CD14-positive monocyte (primary cell): ENCODE measurements around the gene STK33. TPM values are rescaled to one million over a fixed set of nuclear protein-coding genes. Genes with fewer than 3 reads are reported as not detected.

Experiments used
- DNase-seq, 3 donors: peaks; one replicate each; pipeline ENCODE4 v3.0.0-alpha.2; 2011 to 2022
- H2AFZ ChIP-seq: 2 replicates; pipeline ENCODE4 v1.6.0; 2012; ENCODE audit warnings: mild to moderate bottlenecking, low read depth, low read length, inconsistent platforms; ENCODE audit not compliant: insufficient read depth, poor library complexity, severe bottlenecking
- H3K27ac ChIP-seq, 2 donors: 1 replicate in 1 of 2; 2 replicates in 1 of 2; pipeline ENCODE4 v1.5.1; 2012 to 2013; ENCODE audit warnings: low read length in 2 of 2, control low read depth in 1 of 2, inconsistent platforms in 1 of 2, low read depth in 1 of 2, mild to moderate bottlenecking in 1 of 2
- H3K27me3 ChIP-seq, 2 donors: one replicate each; pipeline versions ENCODE4 v1.6.0 to v1.6.1; 2011 to 2013; ENCODE audit warnings: low read length in 2 of 2; ENCODE audit not compliant: control insufficient read depth in 2 of 2, insufficient read depth in 2 of 2
- H3K36me3 ChIP-seq, 2 donors: replicated peaks in 1 of 2; 1 replicate in 1 of 2; 2 replicates in 1 of 2; pipeline versions ENCODE4 v1.5.1 to v1.6.1; 2012 to 2013; ENCODE audit warnings: low read length in 2 of 2, control low read depth in 1 of 2, inconsistent platforms in 1 of 2, mild to moderate bottlenecking in 1 of 2; ENCODE audit not compliant: insufficient read depth in 2 of 2, control insufficient read depth in 1 of 2
- H3K4me1 ChIP-seq, 2 donors: 1 replicate in 1 of 2; 2 replicates in 1 of 2; pipeline versions ENCODE4 v1.5.1 to v1.6.1; 2012 to 2013; ENCODE audit warnings: low read length in 2 of 2, control low read depth in 1 of 2, inconsistent platforms in 1 of 2, mild to moderate bottlenecking in 1 of 2, moderate library complexity in 1 of 2; ENCODE audit not compliant: insufficient read depth in 2 of 2, control insufficient read depth in 1 of 2
- H3K4me2 ChIP-seq: replicated peaks from 2 replicates; pipeline ENCODE3; 2012; ENCODE audit warnings: low read length, moderate library complexity, mild to moderate bottlenecking; ENCODE audit not compliant: poor library complexity, severe bottlenecking; ENCODE audit errors: extremely low read depth
- H3K4me3 ChIP-seq, 3 experiments: fragments of 200-600 bp in 1 of 3; sonication (generic) in 1 of 3; replicated peaks in 1 of 3; 1 replicate in 2 of 3; 2 replicates in 1 of 3; pipeline ENCODE4 v1.5.1; 2011 to 2013; ENCODE audit warnings: low read length in 3 of 3, mild to moderate bottlenecking in 3 of 3, control low read depth in 2 of 3, low read depth in 2 of 3, inconsistent platforms in 1 of 3, moderate library complexity in 1 of 3
- H3K79me2 ChIP-seq: 2 replicates; pipeline ENCODE4 v1.6.0; 2012; ENCODE audit warnings: mild to moderate bottlenecking, control low read depth, inconsistent platforms, low read length, moderate library complexity; ENCODE audit not compliant: insufficient read depth
- H3K9ac ChIP-seq: 2 replicates; pipeline ENCODE4 v1.6.0; 2017; ENCODE audit warnings: low read length, mild to moderate bottlenecking; ENCODE audit not compliant: insufficient read depth, poor library complexity, severe bottlenecking
- H3K9me3 ChIP-seq, 2 donors: replicated peaks in 1 of 2; 1 replicate in 1 of 2; 2 replicates in 1 of 2; pipeline versions ENCODE4 v1.5.1 to v1.6.1; 2012 to 2013; ENCODE audit warnings: low read length in 2 of 2, control low read depth in 1 of 2; ENCODE audit not compliant: control insufficient read depth in 1 of 2, insufficient read depth in 1 of 2
- H4K20me1 ChIP-seq: 2 replicates; pipeline ENCODE4 v1.6.0; 2012; ENCODE audit warnings: mild to moderate bottlenecking, low read length, control low read depth, moderate library complexity; ENCODE audit not compliant: insufficient read depth
- H3K27ac Mint-ChIP-seq, 7 donors: one replicate each; pipeline ENCODE4 v1.8.0; 2020; ENCODE audit warnings: mild to moderate bottlenecking in 7 of 7, mixed read lengths in 7 of 7, moderate library complexity in 6 of 7, inconsistent platforms in 2 of 7
- H3K27me3 Mint-ChIP-seq, 3 donors: one replicate each; pipeline ENCODE4 v1.8.0; 2021 to 2022; ENCODE audit warnings: low read depth in 3 of 3, mild to moderate bottlenecking in 3 of 3, mixed read lengths in 3 of 3, moderate library complexity in 3 of 3, inconsistent platforms in 1 of 3
- H3K36me3 Mint-ChIP-seq, 2 donors: one replicate each; pipeline ENCODE4 v1.8.0; 2020; ENCODE audit warnings: mixed read lengths in 2 of 2, inconsistent platforms in 1 of 2, mild to moderate bottlenecking in 1 of 2
- H3K4me1 Mint-ChIP-seq: one replicate; pipeline ENCODE4 v1.8.0; 2020; ENCODE audit warnings: mild to moderate bottlenecking, mixed read lengths
- H3K4me3 Mint-ChIP-seq, 2 donors: one replicate each; pipeline ENCODE4 v1.8.0; 2020; ENCODE audit warnings: mild to moderate bottlenecking in 2 of 2, mixed read lengths in 2 of 2, moderate library complexity in 1 of 2
- H3K9me3 Mint-ChIP-seq, 7 donors: one replicate each; pipeline ENCODE4 v1.8.0; 2020 to 2022; ENCODE audit warnings: mixed read lengths in 7 of 7, mild to moderate bottlenecking in 6 of 7, moderate library complexity in 6 of 7, inconsistent platforms in 2 of 7
- CTCF ChIP-seq: fragments of 200-600 bp; IDR thresholded peaks from one replicate; pipeline ENCODE4 v1.8.0; 2022; ENCODE audit warnings: antibody characterized with exemption, mild to moderate bottlenecking
- WGBS: methylation state at CpG from one replicate; pipeline ENCODE4 v1.1.5; 2013; ENCODE audit warnings: missing lambda C conversion rate; ENCODE audit not compliant: insufficient coverage; 5-methylcytosine and 5-hydroxymethylcytosine counted together
- intact Hi-C, 2 donors: fragments of 100-400 bp; cut with micrococcal nuclease; formaldehyde crosslinking; loops; one replicate each; pipeline versions ENCODE4 v1.15.0 to v1.15.1; 2023
- polyA plus RNA-seq, 3 donors: library from polyadenylated mRNA; depleted of rRNA in 1 of 3; unstranded in 2 of 3; stranded (reverse) in 1 of 3; fragments of 300-500 nt in 2 of 3; fragments of >200 nt in 1 of 3; fragmentation: Illumina TruSeq in 2 of 3; gene quantifications; 1 replicate in 2 of 3; 2 replicates in 1 of 3; pipeline ENCODE4 v1.2.3, GENCODE V29; 2012 to 2021

STK33 gene
- polyA plus RNA-seq, 3 donors, result not detected

GRCh38 chr11:8369592-8370205 lies 224.3 kb downstream of the STK33 start:
- H3K36me3 ChIP-seq, result no peaks in the 10 kb centered on the region
- H2AFZ ChIP-seq, result no peak overlapping the region
- TF ChIP-seq CTCF, result no peak
- WGBS, result 96% methylated on average over 3 of the region's 7 CpGs
- H3K4me1 Mint-ChIP-seq, result peaks cover 3% of the 10 kb centered on the region
- peaks cover 0 to 4% (median 1%) of the 10 kb centered on the region in 3 donors for H3K27me3 Mint-ChIP-seq
- no peaks in the 10 kb centered on the region for H3K4me1 ChIP-seq
- no peaks in the 10 kb centered on the region for H3K9me3 ChIP-seq
- H3K79me2 ChIP-seq, result no peaks in the 10 kb centered on the region
- H3K9ac ChIP-seq, result no peak overlapping the region
- no peak for DNase-seq
- no peak overlapping the region for H3K4me3 Mint-ChIP-seq
- intact Hi-C loops, result no loop called here
- no peaks in the 10 kb centered on the region for H3K36me3 Mint-ChIP-seq
- H3K27me3 ChIP-seq, result no peaks in the 10 kb centered on the region
- H4K20me1 ChIP-seq, result no peaks in the 10 kb centered on the region
- no peak overlapping the region for H3K27ac Mint-ChIP-seq
- H3K4me3 ChIP-seq, result no peak overlapping the region
- no peak overlapping the region for H3K27ac ChIP-seq
- peaks cover 0 to 2% (median 0%) of the 10 kb centered on the region in 7 donors for H3K9me3 Mint-ChIP-seq
- no peak overlapping the region for H3K4me2 ChIP-seq

- 100% methylated on average over 3 of the region's 10 CpGs for WGBS
- peaks cover 10% of the 10 kb centered on the region for H3K4me1 Mint-ChIP-seq
- no peaks in the 10 kb centered on the region for H3K36me3 Mint-ChIP-seq
- H3K79me2 ChIP-seq, result no peaks in the 10 kb centered on the region
- H3K27me3 Mint-ChIP-seq, result peaks cover 0 to 3% (median 1%) of the 10 kb centered on the region in 3 donors
- H3K27ac Mint-ChIP-seq, result peak overlapping the region in 1 of 7 donors; percentile 36
- peaks cover under 1 to 8% of the 10 kb centered on the region in 2 donors for H3K4me1 ChIP-seq
- no peak overlapping the region for H2AFZ ChIP-seq
- intact Hi-C loops, result no loop called here
- no peaks in the 10 kb centered on the region for H3K9me3 Mint-ChIP-seq
- H3K4me2 ChIP-seq, result no peak overlapping the region
- no peak overlapping the region for H3K4me3 Mint-ChIP-seq
- H3K9me3 ChIP-seq, result no peaks in the 10 kb centered on the region
- H4K20me1 ChIP-seq, result no peaks in the 10 kb centered on the region
- no peak for TF ChIP-seq CTCF
- DNase-seq, result no peak
- H3K27me3 ChIP-seq, result no peaks in the 10 kb centered on the region
- no peak overlapping the region for H3K9ac ChIP-seq
- no peak overlapping the region for H3K27ac ChIP-seq
- H3K4me3 ChIP-seq, result no peak overlapping the region
- H3K36me3 ChIP-seq, result no peaks in the 10 kb centered on the region
These were observed 225.3 kb downstream of the STK33 start for GRCh38 chr11:8368772-8369171.
